Fibroblast of lung (primary cell): ENCODE results near the gene CSK.

Source experiments
- CTCF ChIP-seq, 2 donors: IDR thresholded peaks in 1 of 2; conservative IDR thresholded peaks in 1 of 2; 1 replicate in 1 of 2; 2 replicates in 1 of 2; pipeline ENCODE4 v1.5.1; 2011 to 2012; ENCODE audit warnings: low read length in 2 of 2, control low read depth in 1 of 2, inconsistent platforms in 1 of 2, low read depth in 1 of 2, mild to moderate bottlenecking in 1 of 2
- EZH2 ChIP-seq: IDR thresholded peaks from 2 replicates; pipeline ENCODE4 v1.5.1; 2012; ENCODE audit warnings: low read length, control low read depth, mild to moderate bottlenecking; ENCODE audit errors: missing control alignments

- peak; percentile 86 to 98 for TF ChIP-seq CTCF (conservative IDR thresholded peaks at IDR 0.05 in 1 of 2, IDR thresholded peaks at IDR 0.05 in 1 of 2; ENCODE audit: low read depth in 1 of 2, low read length in 2 of 2)
- TF ChIP-seq EZH2: no peak
Measured at GRCh38 chr15:74799856-74800558, 18.1 kb downstream of the CSK start.
